Progenitor cell of endocrine pancreas (in vitro differentiated cells): ENCODE measurements around the gene LOXL1. TPM values are rescaled to one million over a fixed set of nuclear protein-coding genes. Genes with fewer than 3 reads are reported as not detected.

ENCODE experiments used
- DNase-seq: peaks from one replicate; pipeline ENCODE4 v3.0.0; 2021; ENCODE audit warnings: low spot score; ENCODE audit not compliant: unreplicated experiment
- H3K27ac Mint-ChIP-seq: 2 replicates; pipeline ENCODE4 v1.8.0; 2021; ENCODE audit warnings: mild to moderate bottlenecking, moderate library complexity, mixed read lengths
- H3K27me3 Mint-ChIP-seq: 2 replicates; pipeline ENCODE4 v1.8.0; 2021; ENCODE audit warnings: mixed read lengths
- H3K36me3 Mint-ChIP-seq: 2 replicates; pipeline ENCODE4 v1.8.0; 2022; ENCODE audit warnings: mixed read lengths; ENCODE audit not compliant: insufficient read depth
- H3K4me1 Mint-ChIP-seq: 2 replicates; pipeline ENCODE4 v1.8.0; 2021; ENCODE audit warnings: low read depth, mixed read lengths
- H3K4me3 Mint-ChIP-seq: 2 replicates; pipeline ENCODE4 v1.8.0; 2021; ENCODE audit warnings: low read depth, mild to moderate bottlenecking, moderate library complexity, mixed read lengths
- H3K9me3 Mint-ChIP-seq: 2 replicates; pipeline ENCODE4 v1.8.0; 2021; ENCODE audit warnings: low read depth, mixed read lengths
- total RNA-seq: library from RNA; stranded (reverse); gene quantifications from 2 replicates; pipeline ENCODE4 v1.2.1, GENCODE V29; 2021
- TF ChIP-seq, protein P1 (sequence below): fragments of 200-600 bp; sonication (generic); IDR thresholded peaks from one replicate; pipeline ENCODE4 v1.5.0; 2021; ENCODE audit warnings: antibody characterized with exemption, mild to moderate bottlenecking; ENCODE audit not compliant: unreplicated experiment

LOXL1 gene
- total RNA-seq, 1 donor from 2014 or later = 17.4 TPM

GRCh38 chr15:73983773-73984172, 57.5 kb downstream of the LOXL1 start:
- peaks cover 1% of the 10 kb centered on the region for H3K4me1 Mint-ChIP-seq
- peaks cover 3% of the 10 kb centered on the region for H3K27me3 Mint-ChIP-seq
- TF ChIP-seq, protein P1, sequence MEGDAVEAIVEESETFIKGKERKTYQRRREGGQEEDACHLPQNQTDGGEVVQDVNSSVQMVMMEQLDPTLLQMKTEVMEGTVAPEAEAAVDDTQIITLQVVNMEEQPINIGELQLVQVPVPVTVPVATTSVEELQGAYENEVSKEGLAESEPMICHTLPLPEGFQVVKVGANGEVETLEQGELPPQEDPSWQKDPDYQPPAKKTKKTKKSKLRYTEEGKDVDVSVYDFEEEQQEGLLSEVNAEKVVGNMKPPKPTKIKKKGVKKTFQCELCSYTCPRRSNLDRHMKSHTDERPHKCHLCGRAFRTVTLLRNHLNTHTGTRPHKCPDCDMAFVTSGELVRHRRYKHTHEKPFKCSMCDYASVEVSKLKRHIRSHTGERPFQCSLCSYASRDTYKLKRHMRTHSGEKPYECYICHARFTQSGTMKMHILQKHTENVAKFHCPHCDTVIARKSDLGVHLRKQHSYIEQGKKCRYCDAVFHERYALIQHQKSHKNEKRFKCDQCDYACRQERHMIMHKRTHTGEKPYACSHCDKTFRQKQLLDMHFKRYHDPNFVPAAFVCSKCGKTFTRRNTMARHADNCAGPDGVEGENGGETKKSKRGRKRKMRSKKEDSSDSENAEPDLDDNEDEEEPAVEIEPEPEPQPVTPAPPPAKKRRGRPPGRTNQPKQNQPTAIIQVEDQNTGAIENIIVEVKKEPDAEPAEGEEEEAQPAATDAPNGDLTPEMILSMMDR = no peak
- no peaks in the 10 kb centered on the region for H3K36me3 Mint-ChIP-seq
- no peaks in the 10 kb centered on the region for H3K9me3 Mint-ChIP-seq
- no peak overlapping the region for H3K27ac Mint-ChIP-seq
- DNase-seq = no peak
- no peak overlapping the region for H3K4me3 Mint-ChIP-seq

DNA sequence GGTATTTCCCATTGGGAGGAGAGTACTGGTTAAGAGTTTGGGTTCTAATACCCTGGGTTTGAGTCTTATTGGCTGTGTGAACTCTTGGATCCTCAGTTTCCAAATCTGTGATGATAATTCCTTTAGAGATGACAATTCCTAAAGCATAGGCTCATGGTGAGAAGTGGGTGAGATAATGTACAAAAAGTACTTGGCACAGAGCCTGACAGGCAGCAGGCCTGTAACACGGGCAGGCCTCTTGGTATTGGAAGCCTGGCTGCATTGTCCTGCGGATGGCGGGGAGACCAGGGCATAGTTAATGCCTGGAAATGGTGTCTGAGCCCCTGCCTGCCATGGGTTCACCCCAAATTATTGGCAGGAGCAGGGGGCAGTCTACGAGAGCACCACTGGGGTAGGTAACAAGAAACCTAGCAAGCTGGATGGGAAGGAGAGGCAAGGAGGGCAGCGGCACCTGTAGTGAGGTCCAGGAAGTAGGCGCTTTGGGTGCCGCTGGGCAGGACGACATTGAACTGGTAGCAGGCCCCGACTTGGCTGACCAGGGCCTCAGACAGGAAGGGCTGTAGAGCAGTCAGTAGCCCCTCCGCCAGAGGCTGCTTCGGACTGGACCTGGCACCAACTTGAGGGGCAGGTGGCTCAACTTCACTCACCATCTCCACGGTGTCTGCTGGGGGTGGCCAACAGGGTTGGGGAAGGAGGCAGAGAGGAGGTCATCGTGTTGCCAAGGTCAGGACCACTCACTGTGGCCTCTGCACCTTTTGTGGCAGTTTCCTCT, 58.1 kb downstream of the LOXL1 start:
- H3K27me3 Mint-ChIP-seq = no peaks in the 10 kb centered on the region
- H3K4me3 Mint-ChIP-seq = no peak overlapping the region
- no peaks in the 10 kb centered on the region for H3K36me3 Mint-ChIP-seq
- no peak overlapping the region for H3K27ac Mint-ChIP-seq
- TF ChIP-seq, protein P1 = no peak
- peaks cover 1% of the 10 kb centered on the region for H3K4me1 Mint-ChIP-seq
- no peaks in the 10 kb centered on the region for H3K9me3 Mint-ChIP-seq
- DNase-seq = no peak

DNA sequence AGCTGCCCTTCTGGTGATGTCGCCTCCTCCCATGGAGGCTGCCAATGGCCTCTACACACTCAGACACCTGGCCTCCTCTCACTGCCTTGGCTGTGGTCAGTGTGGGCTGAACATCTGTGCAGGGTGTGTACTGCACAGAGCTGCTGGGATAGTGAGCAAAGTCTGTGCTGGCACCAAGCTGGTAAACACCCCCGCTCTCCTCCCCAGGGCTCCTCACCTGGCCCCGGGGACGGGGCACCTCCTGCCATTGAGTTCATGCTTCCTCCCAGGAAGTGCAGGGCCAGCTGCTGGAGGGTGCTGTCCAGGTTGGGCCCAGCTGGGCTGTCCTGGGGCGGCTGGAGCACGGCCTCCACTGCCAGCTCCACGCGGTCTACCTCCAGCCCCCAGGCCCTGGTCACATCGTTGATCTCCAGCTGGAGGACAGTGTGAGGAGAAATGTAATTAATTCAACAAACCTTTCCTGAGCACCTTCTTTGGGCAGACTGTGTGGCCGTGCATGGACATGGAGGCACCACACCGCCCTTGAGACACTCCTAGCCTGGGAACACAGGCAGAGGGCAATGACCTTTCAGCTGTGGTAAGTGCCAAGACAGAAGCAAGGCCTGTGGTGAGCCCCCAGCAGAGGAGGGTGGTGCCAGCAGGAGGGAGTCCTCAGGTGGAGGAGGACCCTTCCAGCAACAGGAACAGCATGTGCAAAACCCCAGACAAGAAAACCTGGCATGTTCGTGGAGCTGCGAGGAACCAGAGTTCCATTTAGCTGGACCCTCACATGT, 59.0 kb downstream of the LOXL1 start:
- H3K4me1 Mint-ChIP-seq = peaks cover 1% of the 10 kb centered on the region
- no peak for DNase-seq
- H3K36me3 Mint-ChIP-seq = no peaks in the 10 kb centered on the region
- no peaks in the 10 kb centered on the region for H3K9me3 Mint-ChIP-seq
- TF ChIP-seq, protein P1 = no peak
- H3K27me3 Mint-ChIP-seq = no peaks in the 10 kb centered on the region
- no peak overlapping the region for H3K27ac Mint-ChIP-seq
- no peak overlapping the region for H3K4me3 Mint-ChIP-seq

DNA sequence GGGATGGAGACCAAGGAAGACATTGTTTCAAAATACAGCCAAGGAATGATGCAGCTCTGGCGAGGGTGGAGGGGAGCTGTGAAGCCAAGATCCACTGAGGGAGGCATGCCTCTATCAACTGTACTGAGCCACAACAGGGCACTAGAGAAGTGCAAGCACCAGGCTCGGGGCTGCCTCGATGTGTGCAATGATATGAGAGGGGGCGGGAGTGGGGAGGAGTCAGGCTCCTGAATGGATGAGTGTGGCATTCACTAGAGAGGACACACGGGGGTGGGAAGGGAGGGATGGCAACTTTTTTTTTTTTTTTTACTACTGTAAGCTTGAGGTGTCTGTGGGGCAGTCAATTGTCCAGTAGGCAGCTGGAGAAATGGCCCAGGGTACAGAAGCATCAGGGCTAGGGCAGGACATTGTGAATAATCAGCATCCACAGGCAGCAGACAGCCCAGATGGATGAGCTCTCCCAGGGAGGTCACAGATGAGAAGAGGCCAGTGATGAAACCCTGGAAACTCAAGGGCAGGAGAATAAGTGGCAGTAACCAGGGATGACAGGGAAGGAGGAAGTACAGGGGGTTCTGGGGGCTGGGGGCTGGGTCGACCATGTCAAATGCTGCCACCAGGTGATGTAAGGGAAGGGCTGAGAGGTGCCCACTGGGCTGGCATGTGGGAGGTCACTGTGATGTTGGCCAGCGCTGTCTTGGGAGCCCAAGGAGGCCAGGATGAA, 60.0 kb downstream of the LOXL1 start:
- peaks cover 1% of the 10 kb centered on the region for H3K4me1 Mint-ChIP-seq
- no peaks in the 10 kb centered on the region for H3K27me3 Mint-ChIP-seq
- H3K4me3 Mint-ChIP-seq = no peak overlapping the region
- TF ChIP-seq, protein P1 = no peak
- H3K36me3 Mint-ChIP-seq = no peaks in the 10 kb centered on the region
- H3K9me3 Mint-ChIP-seq = no peaks in the 10 kb centered on the region
- no peak overlapping the region for H3K27ac Mint-ChIP-seq
- no peak for DNase-seq

- no peak overlapping the region for H3K27ac Mint-ChIP-seq
- peaks cover 3% of the 10 kb centered on the region for H3K4me1 Mint-ChIP-seq
- no peak overlapping the region for H3K4me3 Mint-ChIP-seq
- TF ChIP-seq, protein P1 = no peak
- no peak for DNase-seq
- H3K9me3 Mint-ChIP-seq = no peaks in the 10 kb centered on the region
- H3K27me3 Mint-ChIP-seq = no peaks in the 10 kb centered on the region
- H3K36me3 Mint-ChIP-seq = no peaks in the 10 kb centered on the region
Measured at GRCh38 chr15:73986776-73987056, 60.5 kb downstream of the LOXL1 start.
